NCI-H146 treated with DMSO at 0.1 percent for 48 hours (cell line): ENCODE results near the gene MRPL12.
A peak's percentile ranks its signal among the peaks of the same experiment; 100 is the strongest.
"Not testable (repeated sequence)": the region's sequence is repeated elsewhere in the genome, so short reads cannot be mapped to it uniquely, and the experiment has no call there.

Source experiments
- DNase-seq: peaks from one replicate; lab custom pipeline; 2025; ENCODE audit not compliant: unreplicated experiment; lab: John Stamatoyannopoulos, UW

Gene MRPL12

DNA sequence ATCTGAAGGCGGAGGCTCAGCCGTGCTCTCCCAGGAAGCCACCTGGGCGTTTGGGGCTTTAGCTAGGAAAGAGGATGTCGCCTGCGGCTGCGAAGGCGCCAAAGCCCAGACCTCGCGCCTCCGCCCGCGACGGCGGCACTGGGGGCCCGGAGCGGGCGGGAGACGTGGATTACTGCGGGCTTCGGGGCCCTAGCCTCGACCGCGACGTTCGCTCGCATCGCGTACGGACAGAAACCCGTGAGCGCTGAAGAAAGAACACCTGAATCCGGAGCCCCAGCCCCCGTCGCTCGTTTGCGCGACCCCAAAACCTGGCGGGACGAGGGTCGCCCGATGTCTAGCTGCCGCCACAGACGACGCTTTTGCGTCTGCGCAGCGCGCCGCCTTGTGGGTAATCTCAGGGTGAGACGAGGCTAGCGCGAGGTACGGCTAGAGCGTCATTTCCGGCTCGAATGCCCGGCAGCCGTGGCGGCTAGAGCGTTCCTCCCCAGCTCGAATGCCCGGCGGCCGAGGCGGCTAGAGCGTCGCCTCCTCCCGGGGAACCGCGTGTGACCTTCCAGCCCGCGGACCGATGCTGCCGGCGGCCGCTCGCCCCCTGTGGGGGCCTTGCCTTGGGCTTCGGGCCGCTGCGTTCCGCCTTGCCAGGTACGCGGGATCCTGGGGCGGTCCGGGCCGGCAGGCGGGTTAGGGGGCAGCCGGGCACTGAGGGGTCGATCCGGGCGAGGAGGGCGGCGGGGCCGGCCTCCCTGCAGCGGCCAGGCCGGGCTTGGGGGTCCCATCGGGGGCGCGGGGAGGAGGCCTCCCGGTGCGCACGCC, at the start of gene MRPL12:
Gene MRPL12 (plus strand): TSS at position 434 of the 813 bp plus-strand sequence. CDS start 135 bp downstream, at position 569.
- DNase-seq, result peak; percentile 84

GRCh38 chr17:81655378-81656117, 47.6 kb upstream of the MRPL12 start:
- DNase-seq, result no peak

- DNase-seq, result no peak
Observed at GRCh38 chr17:81656118-81656743, 46.9 kb upstream of the MRPL12 start, which contains the start of gene PDE6G. Gene PDE6G, minus strand, starts transcription at chr17:81656542. Its CDS starts 3,237 bp downstream, at chr17:81653305.

DNA sequence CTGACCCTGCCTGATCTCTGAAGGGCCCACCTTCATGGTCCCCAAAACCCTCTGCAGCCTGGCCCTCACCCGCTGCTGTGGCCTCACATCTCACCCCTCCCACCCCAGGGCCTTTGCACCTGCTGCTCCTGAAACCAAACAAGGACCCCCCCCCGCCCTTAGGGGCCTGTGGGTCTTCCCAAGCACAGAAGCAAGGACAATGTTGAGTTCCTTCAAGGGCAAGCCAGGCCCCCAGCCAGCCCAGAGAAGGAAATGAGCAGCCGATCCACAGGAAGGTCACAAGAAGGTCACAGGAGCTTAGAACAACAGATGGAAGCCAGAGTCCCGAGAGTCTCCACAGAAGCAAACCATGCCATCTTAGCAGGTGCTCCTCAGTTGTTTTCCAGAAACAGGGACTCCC, 46.3 kb upstream of the MRPL12 start:
- no peak for DNase-seq

DNA sequence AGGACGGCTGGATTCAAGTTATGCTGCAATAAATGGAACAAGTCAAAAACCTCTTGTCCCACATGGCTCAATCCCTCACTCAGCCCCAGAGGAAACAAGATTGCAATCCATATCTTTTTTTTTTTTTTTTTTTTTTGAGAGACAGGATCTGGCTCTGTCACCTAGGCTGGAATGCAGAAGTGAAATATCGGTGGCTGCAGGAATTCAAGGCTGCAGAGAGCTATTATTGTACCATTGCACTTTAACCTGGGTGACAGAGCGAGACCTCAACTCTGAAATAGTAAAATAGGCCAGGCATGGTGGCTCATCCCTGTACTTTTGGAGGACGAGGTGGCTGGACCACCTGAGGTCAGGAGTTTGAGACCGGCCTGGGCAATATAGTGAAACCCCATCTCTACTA, 44.1 kb upstream of the MRPL12 start:
- no peak for DNase-seq

DNA sequence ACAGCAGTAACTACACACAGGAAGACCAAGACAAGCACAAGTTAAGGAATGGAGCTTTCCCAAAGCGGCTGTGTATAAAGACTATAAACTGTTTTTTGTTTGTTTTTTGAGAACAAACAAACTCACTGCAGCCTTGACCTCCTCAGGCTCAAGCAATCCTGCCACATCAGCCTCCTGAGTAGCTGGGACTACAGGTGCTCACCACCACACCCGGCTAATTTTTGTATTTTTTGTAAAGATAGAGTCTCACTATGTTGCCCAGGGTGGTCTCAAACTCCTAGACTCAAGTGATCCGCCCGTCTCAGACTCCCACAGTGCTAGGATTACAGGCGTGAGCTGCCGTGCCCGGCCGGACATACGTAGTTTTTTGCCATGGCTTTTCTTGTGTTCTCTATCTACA, 42.7 kb upstream of the MRPL12 start:
- DNase-seq, result no peak

DNA sequence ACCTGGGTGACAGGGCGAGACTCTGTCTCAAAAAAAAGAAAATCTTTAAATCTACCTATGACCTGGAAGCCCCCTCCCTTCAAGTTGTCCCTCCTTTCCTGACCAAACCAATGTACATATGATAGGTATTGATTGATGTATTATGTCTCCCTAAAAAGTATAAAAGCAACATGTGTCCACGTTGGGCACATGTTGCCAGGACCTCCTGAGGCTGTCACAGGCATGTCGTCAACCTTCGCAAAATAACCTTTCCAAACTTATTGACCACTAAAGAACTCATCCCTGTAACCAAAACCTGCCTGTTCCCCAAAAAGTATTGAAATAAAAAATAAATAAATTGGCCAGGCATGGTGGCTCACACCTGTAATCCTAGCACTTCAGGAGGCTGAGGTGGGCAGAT, 41.2 kb upstream of the MRPL12 start:
- DNase-seq, result no peak

DNA sequence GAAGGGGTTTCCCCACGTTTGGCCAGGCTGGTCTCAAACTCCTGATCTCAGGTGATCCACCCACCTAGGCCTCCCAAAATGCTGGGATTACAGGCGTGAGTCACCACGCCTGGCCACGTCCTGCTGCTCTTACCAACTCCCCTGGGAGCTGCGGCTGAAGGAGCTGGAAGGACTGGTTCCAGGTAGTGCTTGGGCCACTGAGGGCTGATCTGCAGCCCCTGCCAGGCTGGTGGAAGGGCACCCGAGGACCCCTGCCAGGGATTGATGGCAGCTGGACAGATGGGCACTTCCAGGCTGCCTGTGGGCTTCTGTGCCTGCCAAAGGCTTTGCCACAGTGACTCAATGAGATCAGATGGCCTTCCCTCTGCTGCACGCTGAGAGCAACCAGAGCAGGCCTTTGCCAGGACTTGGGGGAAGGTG, 39.1 kb upstream of the MRPL12 start:
- no peak for DNase-seq

DNA sequence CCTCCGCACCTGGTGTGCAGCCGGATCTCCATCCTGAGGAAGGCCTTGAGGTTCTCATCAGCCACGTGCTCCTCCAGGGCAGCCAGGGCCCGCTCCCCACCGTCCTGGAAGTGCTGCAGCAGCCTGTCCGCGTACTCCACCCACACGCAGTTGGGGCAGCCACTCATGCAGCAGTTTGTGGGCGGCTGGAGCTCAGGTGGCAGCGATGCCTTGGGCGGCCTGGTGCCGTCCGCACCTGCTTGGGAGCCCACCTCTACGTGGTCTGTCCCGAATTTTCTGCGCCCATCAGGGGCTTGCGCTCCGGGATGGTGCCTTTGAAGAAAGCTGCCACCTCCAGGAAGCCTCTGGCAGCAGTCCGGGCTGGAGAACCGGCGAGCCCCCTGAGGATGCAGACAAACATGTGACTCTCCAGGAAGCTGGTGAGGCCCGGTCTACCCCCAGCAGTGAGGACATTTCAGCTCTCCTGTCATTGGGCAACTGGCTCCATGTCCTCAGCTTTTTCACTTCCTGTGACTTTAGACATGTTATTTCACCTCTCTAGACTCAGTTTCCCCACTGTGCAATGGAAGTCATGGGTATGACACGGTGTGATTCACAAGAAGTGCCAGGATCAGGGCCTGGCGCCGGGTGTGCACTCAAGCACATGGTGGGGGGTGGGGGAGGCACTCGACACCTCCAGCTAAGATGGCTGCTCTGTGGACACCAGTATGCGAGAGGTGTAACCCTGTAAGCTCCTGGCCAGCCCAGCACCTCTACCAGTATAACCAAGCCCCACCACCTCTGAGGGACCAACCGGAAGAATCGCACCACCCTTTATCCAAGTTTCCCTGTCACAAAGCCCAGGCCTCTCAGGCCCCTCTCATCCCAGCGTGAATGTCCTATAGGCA, 37.7 kb upstream of the MRPL12 start:
- DNase-seq, result peak; percentile 43

- DNase-seq, result peak; percentile 43
Observed at GRCh38 chr17:81666092-81666341, 37.1 kb upstream of the MRPL12 start.

DNA sequence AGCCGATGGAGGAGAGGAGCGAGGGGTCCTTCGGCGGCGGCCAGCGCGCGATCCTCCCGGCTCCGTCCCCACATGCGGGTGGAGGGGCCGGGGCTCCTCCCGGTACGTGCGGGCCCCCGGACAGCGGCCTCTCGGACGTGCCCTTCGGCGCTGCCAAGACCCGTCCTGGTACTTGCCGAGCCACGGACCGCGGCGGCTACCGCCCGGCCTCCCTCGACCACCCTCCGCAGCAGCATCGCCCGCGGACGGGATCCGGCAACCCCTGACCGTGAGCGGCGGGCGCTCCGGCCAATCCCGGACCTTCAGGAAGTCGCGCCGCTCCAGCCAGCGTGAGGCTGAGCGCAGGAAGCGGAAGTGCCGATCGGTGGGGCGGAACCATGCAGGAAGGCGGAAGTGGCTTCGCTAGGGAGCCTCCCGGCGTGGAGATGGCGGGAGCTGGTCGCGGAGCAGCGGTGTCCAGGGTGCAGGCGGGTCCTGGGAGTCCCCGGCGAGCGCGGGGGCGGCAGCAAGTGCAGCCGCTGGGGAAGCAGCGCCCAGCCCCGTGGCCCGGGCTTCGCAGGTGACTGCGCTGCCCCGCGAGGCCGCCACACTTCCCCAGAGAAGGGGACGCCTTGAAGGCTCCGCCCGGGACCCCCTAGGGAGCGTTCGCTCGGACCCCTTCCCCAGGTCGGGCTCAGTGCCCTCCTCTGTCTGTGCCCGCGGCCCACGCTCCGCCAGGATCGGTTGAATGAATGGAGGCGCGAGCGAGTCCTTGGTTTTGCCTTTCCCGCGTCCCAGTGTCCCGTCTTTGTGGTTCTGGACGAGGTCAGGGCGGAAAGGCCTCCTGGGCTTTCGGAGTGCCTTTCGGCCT, 36.6 kb upstream of the MRPL12 start, which contains the start of the genes CCDC137 and OXLD1:
Gene CCDC137 (plus strand): TSS at position 396 of the 850 bp plus-strand sequence. CDS start 30 bp downstream, at position 426.
Gene OXLD1 (minus strand): TSS at position 264 of the 850 bp plus-strand sequence. CDS start 28 bp downstream, at position 236.
- DNase-seq, result peak; percentile 86

DNA sequence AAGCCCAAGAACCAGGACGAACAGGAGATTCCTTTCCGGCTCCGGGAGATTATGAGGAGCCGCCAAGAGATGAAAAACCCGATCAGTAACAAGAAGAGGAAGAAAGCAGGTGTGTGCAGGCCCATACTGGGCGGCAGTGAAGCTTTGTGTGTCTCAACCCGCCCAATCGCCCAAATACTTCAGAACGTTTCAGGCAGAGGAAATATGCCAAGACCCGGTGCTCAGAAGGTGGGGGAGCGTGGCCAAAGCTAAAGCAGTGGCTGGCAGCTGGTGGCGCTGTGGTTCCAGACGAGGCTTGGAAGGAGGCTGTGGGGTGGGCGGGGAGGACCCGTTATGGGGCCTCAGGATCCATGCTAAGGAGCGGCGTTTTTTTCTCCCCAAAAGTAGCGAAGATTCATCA, 35.4 kb upstream of the MRPL12 start:
- DNase-seq, result no peak

GRCh38 chr17:81672504-81672903, 30.7 kb upstream of the MRPL12 start:
- no peak for DNase-seq

GRCh38 chr17:81672954-81673353, 30.2 kb upstream of the MRPL12 start:
- DNase-seq, result no peak

- no peak for DNase-seq
Observed at GRCh38 chr17:81673561-81674258, 29.5 kb upstream of the MRPL12 start.

DNA sequence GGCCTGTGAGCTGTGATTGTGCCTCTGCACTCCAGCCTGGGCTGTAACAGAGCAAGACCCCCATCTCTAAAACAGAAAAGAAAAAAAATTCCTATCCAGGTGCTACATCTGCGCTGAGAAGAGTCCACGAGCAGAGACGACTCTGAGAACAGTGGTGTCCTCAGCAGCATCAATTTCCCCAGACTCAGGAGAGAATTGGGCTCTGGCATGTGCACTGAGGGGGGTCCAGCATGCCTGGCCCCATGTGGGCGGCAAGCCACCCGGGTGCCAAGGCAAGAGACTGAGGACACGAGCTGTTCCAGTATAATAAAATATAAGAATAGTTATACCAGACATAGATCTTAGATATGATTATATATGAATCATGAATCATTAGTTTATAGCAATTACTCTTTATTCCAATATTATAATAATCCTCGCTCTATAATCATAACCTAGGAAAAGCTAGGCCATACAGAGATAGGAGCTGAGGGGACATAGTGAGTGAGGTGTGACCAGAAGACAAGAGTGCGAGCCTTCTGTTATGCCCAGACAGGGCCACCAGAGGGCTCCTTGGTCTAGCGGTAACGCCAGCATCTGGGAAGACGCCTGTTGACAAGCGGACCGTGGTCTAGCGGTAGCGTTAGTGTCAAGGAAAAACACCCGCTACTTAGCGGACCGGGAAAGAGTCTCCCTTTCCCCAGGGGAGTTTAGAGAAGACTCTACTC, 27.5 kb upstream of the MRPL12 start:
- not testable (repeated sequence) for DNase-seq

GRCh38 chr17:81676906-81677305, 26.3 kb upstream of the MRPL12 start:
- no peak for DNase-seq

DNA sequence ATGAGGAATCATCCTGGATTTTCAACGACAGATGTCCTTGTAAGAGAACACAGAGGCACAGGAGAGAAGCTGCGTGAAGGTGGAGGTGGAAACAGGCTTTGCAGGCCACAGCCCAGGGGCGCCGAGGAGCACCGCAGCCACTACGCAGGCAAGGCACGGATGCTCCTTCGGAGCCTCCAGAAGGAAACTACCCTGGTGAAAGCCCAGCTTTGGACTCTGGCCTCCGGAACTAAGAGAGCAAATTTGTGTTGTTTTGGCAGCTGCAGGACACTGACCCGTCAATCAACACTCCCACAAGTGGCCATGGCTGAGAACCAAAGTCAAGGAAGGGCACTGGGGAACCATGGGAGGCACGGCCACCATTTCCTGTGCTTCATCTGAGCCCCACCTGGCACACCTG, 23.0 kb upstream of the MRPL12 start:
- no peak for DNase-seq

DNA sequence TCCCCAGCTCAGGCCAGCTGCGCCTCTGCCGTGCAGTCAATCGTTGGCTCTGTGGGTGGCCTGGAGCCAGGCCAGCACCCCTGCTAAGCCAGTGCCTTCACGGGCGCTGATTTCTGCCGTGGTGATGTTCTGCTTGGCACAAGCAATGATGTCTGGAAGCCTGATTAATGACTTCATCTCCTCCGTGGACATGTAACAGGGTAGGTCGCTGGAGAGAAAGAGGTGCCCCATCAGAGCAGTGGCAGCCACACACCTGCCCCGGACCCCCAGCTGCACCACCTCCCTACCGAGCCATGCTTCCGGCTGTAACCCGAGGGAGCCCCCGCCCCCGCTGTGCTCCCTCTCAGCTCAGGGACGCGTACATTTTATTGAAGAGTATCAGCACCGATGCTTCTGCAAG, 21.5 kb upstream of the MRPL12 start:
- DNase-seq, result peak; percentile 71
